ENCODE data around the gene RPS15. TPM values are rescaled to one million over a fixed set of nuclear protein-coding genes. Genes with fewer than 3 reads are reported as not detected.
A peak's percentile ranks its signal among the peaks of the same experiment; 100 is the strongest.

RPS15 gene
- total RNA-seq, 1 experiment from 2014 or later: 1,696 TPM

DNA sequence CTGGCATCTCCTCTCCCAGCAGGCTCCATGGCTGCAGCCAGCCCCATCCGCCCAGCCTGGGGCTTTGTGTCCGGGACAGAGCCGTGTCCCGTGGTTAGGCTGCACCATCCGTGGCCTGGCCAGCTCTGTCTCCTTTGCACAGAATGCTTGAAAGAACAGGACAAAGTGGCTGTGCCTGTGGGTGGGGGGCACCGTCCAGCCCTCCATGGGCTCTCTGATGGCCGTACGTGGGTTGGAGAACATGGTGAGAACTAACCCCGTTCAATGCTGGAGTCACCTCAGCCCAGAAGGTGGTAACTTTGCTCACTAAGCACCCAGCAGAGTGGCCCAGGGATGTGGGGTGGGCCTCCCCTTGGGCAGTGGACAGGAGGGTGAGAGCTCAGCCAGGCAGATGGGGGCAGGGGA, 2.8 kb downstream of the RPS15 start:
- CTCF ChIA-PET: no interaction called here
- no TSS peak for BruUV-seq (replicated peaks)
- Histone ChIP-seq H3K27ac (ENCODE audit: low read depth, low read length, poor library complexity, severe bottlenecking) (peak overlapping the region; percentile 37), H3K9me3 (ENCODE audit: low read depth, low read length, poor library complexity, severe bottlenecking) (no peaks in the 10 kb centered on the region), H3K4me1 (ENCODE audit: insufficient read depth, low read length, poor library complexity, severe bottlenecking) (peaks cover 24% of the 10 kb centered on the region), H3K27me3 (replicated peaks; ENCODE audit: insufficient read depth, low read depth, low read length, poor library complexity) (no peaks in the 10 kb centered on the region), H3K4me3 (ENCODE audit: low read depth, low read length, poor library complexity, severe bottlenecking) (peak overlapping the region; percentile 85), H3K36me3 (ENCODE audit: insufficient read depth, low read length, poor library complexity, severe bottlenecking) (peaks cover 37% of the 10 kb centered on the region)
- POLR2A ChIA-PET (ENCODE audit: low non-redundant PET): interaction anchor here (0.6 kb wide), 1 partner anchor 615 kb away, joined by 3 read pairs; no protein-coding TSS in a partner anchor
- intact Hi-C loops (cut with micrococcal nuclease; ENCODE audit: unreplicated experiment): loop anchor here (10.0 kb wide), 1 partner anchor 166 kb away; the partner anchor contains the start of gene FAM174C
- no peak for TF ChIP-seq EZH2 (IDR thresholded peaks at IDR 0.05; ENCODE audit: borderline replicate concordance, low read depth, low read length, poor library complexity, severe bottlenecking)
- TF ChIP-seq, protein P1, sequence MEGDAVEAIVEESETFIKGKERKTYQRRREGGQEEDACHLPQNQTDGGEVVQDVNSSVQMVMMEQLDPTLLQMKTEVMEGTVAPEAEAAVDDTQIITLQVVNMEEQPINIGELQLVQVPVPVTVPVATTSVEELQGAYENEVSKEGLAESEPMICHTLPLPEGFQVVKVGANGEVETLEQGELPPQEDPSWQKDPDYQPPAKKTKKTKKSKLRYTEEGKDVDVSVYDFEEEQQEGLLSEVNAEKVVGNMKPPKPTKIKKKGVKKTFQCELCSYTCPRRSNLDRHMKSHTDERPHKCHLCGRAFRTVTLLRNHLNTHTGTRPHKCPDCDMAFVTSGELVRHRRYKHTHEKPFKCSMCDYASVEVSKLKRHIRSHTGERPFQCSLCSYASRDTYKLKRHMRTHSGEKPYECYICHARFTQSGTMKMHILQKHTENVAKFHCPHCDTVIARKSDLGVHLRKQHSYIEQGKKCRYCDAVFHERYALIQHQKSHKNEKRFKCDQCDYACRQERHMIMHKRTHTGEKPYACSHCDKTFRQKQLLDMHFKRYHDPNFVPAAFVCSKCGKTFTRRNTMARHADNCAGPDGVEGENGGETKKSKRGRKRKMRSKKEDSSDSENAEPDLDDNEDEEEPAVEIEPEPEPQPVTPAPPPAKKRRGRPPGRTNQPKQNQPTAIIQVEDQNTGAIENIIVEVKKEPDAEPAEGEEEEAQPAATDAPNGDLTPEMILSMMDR (conservative IDR thresholded peaks at IDR 0.05; ENCODE audit: low read depth, low read length): no peak
- DNase-seq (ENCODE audit: low spot score): no peak

DNA sequence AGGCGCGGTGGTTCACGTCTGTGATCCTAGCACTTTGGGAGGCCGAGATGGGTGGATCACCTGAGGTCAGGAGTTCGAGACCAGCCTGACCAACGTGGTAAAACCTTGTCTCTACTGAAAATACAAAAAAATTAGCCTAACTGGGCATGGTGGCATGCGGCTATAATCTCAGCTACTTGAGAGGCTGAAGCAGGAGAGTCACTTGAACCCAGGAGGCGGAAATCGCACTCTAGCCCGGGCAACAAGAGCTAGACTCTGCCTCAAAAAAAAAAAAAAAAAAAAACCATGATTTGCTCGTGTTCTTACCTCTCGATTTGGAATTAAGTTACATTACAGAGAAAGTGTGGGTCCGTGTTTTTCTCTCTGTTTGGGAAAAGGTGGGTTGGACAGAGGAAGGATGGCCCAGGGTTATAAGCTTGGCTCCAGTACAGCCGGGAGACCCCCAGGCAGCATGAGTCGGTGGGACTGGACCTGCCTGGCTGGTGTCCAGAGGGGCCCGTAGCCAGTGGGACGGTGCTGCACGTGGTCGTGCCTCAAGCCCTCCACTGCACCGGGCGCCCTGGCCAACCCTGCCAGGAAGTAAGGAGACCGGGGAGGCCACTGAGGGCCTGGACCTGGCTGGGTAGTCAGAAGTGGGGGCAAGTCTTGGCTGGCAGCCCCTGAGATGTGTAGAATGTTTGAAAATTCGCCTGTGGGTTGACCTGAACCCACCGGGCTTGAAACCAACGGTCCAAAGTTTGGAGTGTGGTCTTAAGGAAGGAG, 3.7 kb downstream of the RPS15 start:
- ChIA-PET POLR2A (ENCODE audit: low non-redundant PET) (interaction anchor here (0.7 kb wide), 1 partner anchor 1271 kb away, joined by 3 read pairs; no protein-coding TSS in a partner anchor), CTCF (no interaction called here)
- TF ChIP-seq EZH2 (IDR thresholded peaks at IDR 0.05; ENCODE audit: borderline replicate concordance, low read depth, low read length, poor library complexity, severe bottlenecking): no peak
- TF ChIP-seq, protein P1 (conservative IDR thresholded peaks at IDR 0.05; ENCODE audit: low read depth, low read length): no peak

DNA sequence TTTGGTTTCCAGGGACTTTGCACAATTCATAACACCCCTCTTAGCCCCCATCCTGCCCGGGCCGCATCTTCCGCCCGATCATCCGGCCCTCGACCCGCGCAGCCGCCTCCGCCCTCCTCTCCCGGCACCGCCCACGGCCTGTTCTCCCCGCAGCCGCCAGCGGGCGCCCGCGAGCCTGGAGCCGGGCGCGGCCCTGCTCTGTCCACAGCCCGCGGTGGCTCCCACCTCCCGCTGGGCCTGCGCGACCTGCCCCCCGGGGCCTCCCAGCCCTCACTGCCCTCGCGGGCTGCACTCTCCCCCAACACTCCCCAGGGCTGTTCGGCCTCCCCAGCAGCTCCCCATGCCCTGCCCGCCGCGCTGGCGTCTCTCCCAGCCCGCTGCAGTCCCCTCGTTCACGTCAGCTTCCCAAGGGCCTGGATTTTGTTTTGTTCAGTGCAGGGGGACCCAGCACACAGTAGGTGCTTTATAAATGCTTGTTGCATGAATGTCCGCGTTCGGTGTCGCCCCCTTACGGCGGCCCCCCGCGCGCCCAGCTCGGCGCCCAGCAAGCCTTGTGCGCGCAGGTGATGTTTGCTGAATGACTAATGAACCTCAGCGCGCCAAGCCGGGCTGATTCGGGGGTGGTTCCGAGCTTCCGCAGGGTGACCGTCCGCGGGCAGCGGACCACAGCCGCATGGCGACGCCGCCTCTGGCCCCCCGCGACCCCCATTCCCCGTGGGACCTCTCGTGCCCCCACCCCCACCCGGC, 7.2 kb downstream of the RPS15 start:
- peak; percentile 72 for DNase-seq (ENCODE audit: low spot score)
- ChIA-PET CTCF (interaction anchor here (1.1 kb wide), 1 partner anchor 27 kb away, joined by 3 read pairs; no protein-coding TSS in a partner anchor), POLR2A (ENCODE audit: low non-redundant PET) (no interaction called here)
- H3K4me1 ChIP-seq (ENCODE audit: insufficient read depth, low read length, poor library complexity, severe bottlenecking): peaks cover 26% of the 10 kb centered on the region
- no TSS peak for BruUV-seq (replicated peaks)
- TF ChIP-seq, protein P1 (conservative IDR thresholded peaks at IDR 0.05; ENCODE audit: low read depth, low read length): peak; percentile 65
- no peak for TF ChIP-seq EZH2 (IDR thresholded peaks at IDR 0.05; ENCODE audit: borderline replicate concordance, low read depth, low read length, poor library complexity, severe bottlenecking)
- H3K9me3 ChIP-seq (ENCODE audit: low read depth, low read length, poor library complexity, severe bottlenecking): no peaks in the 10 kb centered on the region
- intact Hi-C loops (cut with micrococcal nuclease; ENCODE audit: unreplicated experiment): loop anchor here (10.0 kb wide), 1 partner anchor 171 kb away; the partner anchor contains the start of gene FAM174C
- peak overlapping the region; percentile 56 for H3K4me3 ChIP-seq (ENCODE audit: low read depth, low read length, poor library complexity, severe bottlenecking)
- no peak overlapping the region for H3K27ac ChIP-seq (ENCODE audit: low read depth, low read length, poor library complexity, severe bottlenecking)
- H3K27me3 ChIP-seq (replicated peaks; ENCODE audit: insufficient read depth, low read depth, low read length, poor library complexity): peaks cover 23% of the 10 kb centered on the region
- H3K36me3 ChIP-seq (ENCODE audit: insufficient read depth, low read length, poor library complexity, severe bottlenecking): peaks cover 25% of the 10 kb centered on the region

More for the DNA sequence above, 3.7 kb downstream of the RPS15 start:
- Histone ChIP-seq H3K4me3 (ENCODE audit: low read depth, low read length, poor library complexity, severe bottlenecking) (no peak overlapping the region), H3K4me1 (ENCODE audit: insufficient read depth, low read length, poor library complexity, severe bottlenecking) (peaks cover 30% of the 10 kb centered on the region), H3K27ac (ENCODE audit: low read depth, low read length, poor library complexity, severe bottlenecking) (peak overlapping the region; percentile 37), H3K27me3 (replicated peaks; ENCODE audit: insufficient read depth, low read depth, low read length, poor library complexity) (peaks cover 6% of the 10 kb centered on the region), H3K9me3 (ENCODE audit: low read depth, low read length, poor library complexity, severe bottlenecking) (no peaks in the 10 kb centered on the region), H3K36me3 (ENCODE audit: insufficient read depth, low read length, poor library complexity, severe bottlenecking) (peaks cover 37% of the 10 kb centered on the region)
- no peak for DNase-seq (ENCODE audit: low spot score)
- intact Hi-C loops (cut with micrococcal nuclease; ENCODE audit: unreplicated experiment): loop anchor here (10.0 kb wide), 1 partner anchor 167 kb away; the partner anchor contains the start of gene FAM174C
- no TSS peak for BruUV-seq (replicated peaks)
